ENCODE results near the gene LRP1. TPM values are rescaled to one million over a fixed set of nuclear protein-coding genes. Genes with fewer than 3 reads are reported as not detected.

The LRP1 gene
- polyA plus RNA-seq, 1 donor (not counting 4 experiments of a cell fraction or from before 2014, with no cell fraction given) = 4.9 TPM

DNA sequence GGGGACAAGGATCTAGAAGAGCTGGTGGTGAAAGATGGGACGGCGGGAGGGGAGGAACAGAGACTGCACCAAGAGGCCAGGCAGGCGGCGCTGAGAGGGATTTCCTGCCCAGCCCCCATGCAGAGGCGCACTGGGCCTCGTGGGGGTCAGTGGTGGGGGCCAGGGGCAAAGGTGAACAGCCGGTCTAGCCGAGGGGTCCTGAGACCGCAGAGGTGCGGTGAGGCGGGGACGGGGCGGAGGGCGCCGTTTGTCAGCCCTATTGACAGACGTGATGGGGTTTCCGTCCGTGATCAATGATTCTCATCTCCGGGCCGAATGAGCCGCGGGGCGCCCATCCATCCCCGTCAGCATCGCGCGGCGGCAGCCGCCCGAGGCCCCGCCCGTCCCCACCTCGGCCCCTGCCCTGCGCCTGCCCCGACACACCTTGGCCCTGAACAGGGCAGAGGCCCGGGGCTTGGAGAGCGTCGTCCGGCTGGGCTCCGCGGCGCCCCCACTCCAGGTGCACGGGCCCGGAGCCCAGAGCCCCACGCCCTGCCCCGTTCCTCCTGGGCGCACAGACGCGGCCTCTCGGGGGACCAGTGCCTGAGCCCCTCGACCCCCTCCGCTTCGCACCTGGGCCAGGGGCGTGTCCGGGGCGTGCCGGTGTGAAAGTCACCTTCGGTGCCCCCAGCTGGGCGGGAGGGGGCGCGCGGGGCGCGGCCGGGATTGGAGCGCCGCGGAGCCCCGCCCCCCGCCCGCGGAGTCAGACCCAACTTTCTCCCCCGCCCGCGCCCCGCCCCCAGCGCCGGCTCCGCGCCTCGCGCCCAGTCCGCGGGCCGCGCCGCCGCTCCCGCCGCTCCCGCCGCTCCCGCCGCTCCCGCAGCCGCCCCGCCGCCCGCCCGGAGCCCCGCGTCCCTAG is 88.0 kb downstream of the LRP1 start, which contains the start of gene NXPH4:
TSS of gene NXPH4 (plus strand) at position 781 of the 898 bp plus-strand sequence. CDS start 176 bp downstream, outside the sequence.
- TF ChIP-seq, protein P1, sequence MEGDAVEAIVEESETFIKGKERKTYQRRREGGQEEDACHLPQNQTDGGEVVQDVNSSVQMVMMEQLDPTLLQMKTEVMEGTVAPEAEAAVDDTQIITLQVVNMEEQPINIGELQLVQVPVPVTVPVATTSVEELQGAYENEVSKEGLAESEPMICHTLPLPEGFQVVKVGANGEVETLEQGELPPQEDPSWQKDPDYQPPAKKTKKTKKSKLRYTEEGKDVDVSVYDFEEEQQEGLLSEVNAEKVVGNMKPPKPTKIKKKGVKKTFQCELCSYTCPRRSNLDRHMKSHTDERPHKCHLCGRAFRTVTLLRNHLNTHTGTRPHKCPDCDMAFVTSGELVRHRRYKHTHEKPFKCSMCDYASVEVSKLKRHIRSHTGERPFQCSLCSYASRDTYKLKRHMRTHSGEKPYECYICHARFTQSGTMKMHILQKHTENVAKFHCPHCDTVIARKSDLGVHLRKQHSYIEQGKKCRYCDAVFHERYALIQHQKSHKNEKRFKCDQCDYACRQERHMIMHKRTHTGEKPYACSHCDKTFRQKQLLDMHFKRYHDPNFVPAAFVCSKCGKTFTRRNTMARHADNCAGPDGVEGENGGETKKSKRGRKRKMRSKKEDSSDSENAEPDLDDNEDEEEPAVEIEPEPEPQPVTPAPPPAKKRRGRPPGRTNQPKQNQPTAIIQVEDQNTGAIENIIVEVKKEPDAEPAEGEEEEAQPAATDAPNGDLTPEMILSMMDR (optimal IDR thresholded peaks at IDR 0.05 in 1 of 3, IDR thresholded peaks at IDR 0.05 in 1 of 3, conservative IDR thresholded peaks at IDR 0.05 in 1 of 3; ENCODE audit: extremely low read depth in 1 of 3, insufficient read depth in 2 of 3, low read length in 3 of 3) = no peak
- TF ChIP-seq EZH2 (IDR thresholded peaks at IDR 0.05; ENCODE audit: low read length) = no peak
- Histone ChIP-seq H3K4me1 (ENCODE audit: control insufficient read depth, extremely low read depth, insufficient read depth, low read length) (peaks cover 38% of the 10 kb centered on the region), H4K20me1 (ENCODE audit: control insufficient read depth, extremely low read depth, insufficient read depth, low read length) (no peaks in the 10 kb centered on the region), H3K27ac (ENCODE audit: control insufficient read depth, insufficient read depth, low read length) (no peak within 1 kb of the TSS), H2AFZ (ENCODE audit: control insufficient read depth, low read length) (peak within 1 kb of the TSS; percentile 56), H3K4me2 (ENCODE audit: control insufficient read depth, extremely low read depth, insufficient read depth, low read depth, low read length) (peak within 1 kb of the TSS; percentile 89), H3K9me3 (ENCODE audit: control insufficient read depth, low read depth, low read length) (no peaks in the 10 kb centered on the region), H3K9ac (ENCODE audit: control insufficient read depth, extremely low read depth, insufficient read depth, low read length) (peak within 1 kb of the TSS; percentile 47), H3K4me3 (ENCODE audit: control insufficient read depth in 2 of 3, extremely low read depth in 1 of 3, insufficient read depth in 2 of 3, low read depth in 1 of 3, low read length in 3 of 3) (peak within 1 kb of the TSS; percentile 46 to 73 (median 65)), H3K79me2 (ENCODE audit: control insufficient read depth, insufficient read depth, low read length) (no peaks in the 10 kb centered on the region), H3K9me1 (ENCODE audit: control insufficient read depth, extremely low read depth, insufficient read depth, low read length) (no peaks in the 10 kb centered on the region), H3K27me3 (ENCODE audit: control insufficient read depth, extremely low read depth, insufficient read depth, low read length) (peaks cover 53% of the 10 kb centered on the region), H3K36me3 (ENCODE audit: control insufficient read depth in 2 of 2, extremely low read depth in 1 of 2, insufficient read depth in 2 of 2, low read length in 2 of 2) (peaks cover 0 to 5% of the 10 kb centered on the region in 2 experiments)
- dilution Hi-C loops (cut with MboI; ENCODE audit: extremely low pct_ligation_motif_present, low sequenced_read_pairs) = no loop called here
- FAIRE-seq (no peak), DNase-seq (ENCODE audit: low read depth, low spot score) (no peak)

DNA sequence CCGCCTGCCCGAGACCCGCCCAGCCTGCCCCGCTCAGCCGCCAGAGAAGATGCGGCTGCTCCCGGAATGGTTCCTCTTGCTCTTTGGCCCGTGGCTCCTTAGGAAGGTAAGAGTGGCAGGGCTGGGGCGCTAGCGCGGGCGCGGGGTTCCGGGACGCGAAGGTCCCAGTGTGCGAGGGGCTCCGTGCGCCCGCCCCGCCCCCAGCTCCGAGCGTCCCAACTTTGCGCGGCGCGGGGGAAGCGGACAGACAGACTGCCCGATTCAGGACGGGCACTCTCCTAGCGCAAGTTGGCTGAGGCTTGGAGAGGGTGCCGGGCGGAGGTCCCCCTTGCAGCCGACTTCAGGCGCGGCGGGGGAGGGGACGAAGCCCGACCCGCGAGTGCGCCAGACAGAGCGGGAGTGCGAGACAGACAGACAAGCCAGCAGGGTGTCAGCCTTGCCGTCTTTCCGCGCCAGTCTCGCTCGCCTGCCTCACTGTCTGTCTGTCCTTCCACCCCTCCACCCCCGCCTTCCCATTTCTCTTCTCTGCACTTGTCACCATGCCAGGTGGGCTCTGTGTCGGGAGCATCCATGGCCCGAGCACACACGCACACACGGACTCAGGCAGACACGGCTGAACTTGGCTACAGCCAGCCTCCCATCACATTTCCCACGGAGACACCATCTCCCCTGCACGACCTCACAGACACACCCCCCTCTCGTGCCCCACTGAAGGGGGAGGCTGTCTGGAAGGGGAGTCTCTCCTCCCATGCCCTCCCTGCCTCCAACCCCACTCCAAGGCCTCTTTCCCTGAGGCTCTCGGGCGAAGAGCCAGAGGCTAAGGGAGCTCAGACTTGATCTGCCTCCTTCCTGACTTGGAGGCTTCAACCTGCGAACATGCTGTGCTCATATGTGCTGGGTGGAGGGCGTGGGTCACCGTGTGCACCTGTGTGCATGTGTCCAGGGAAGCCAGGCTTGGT is 88.9 kb downstream of the LRP1 start:
- H3K9me1 ChIP-seq (ENCODE audit: control insufficient read depth, extremely low read depth, insufficient read depth, low read length) = no peaks in the 10 kb centered on the region
- H2AFZ ChIP-seq (ENCODE audit: control insufficient read depth, low read length) = peak overlapping the region; percentile 56
- peaks cover 0 to 2% of the 10 kb centered on the region in 2 experiments for H3K36me3 ChIP-seq (ENCODE audit: control insufficient read depth in 2 of 2, extremely low read depth in 1 of 2, insufficient read depth in 2 of 2, low read length in 2 of 2)
- peak overlapping the region; percentile 47 for H3K9ac ChIP-seq (ENCODE audit: control insufficient read depth, extremely low read depth, insufficient read depth, low read length)
- H3K9me3 ChIP-seq (ENCODE audit: control insufficient read depth, low read depth, low read length) = no peaks in the 10 kb centered on the region
- TF ChIP-seq, protein P1 (optimal IDR thresholded peaks at IDR 0.05 in 1 of 3, IDR thresholded peaks at IDR 0.05 in 1 of 3, conservative IDR thresholded peaks at IDR 0.05 in 1 of 3; ENCODE audit: extremely low read depth in 1 of 3, insufficient read depth in 2 of 3, low read length in 3 of 3) = no peak
- TF ChIP-seq EZH2 (IDR thresholded peaks at IDR 0.05; ENCODE audit: low read length) = peak; percentile 58
- dilution Hi-C loops (cut with MboI; ENCODE audit: extremely low pct_ligation_motif_present, low sequenced_read_pairs) = no loop called here
- H3K4me3 ChIP-seq (ENCODE audit: control insufficient read depth in 2 of 3, extremely low read depth in 1 of 3, insufficient read depth in 2 of 3, low read depth in 1 of 3, low read length in 3 of 3) = peak overlapping the region; percentile 46 to 73 (median 65)
- H3K79me2 ChIP-seq (ENCODE audit: control insufficient read depth, insufficient read depth, low read length) = no peaks in the 10 kb centered on the region
- H4K20me1 ChIP-seq (ENCODE audit: control insufficient read depth, extremely low read depth, insufficient read depth, low read length) = no peaks in the 10 kb centered on the region
- H3K4me2 ChIP-seq (ENCODE audit: control insufficient read depth, extremely low read depth, insufficient read depth, low read depth, low read length) = peak overlapping the region; percentile 89
- H3K27ac ChIP-seq (ENCODE audit: control insufficient read depth, insufficient read depth, low read length) = no peak overlapping the region
- H3K4me1 ChIP-seq (ENCODE audit: control insufficient read depth, extremely low read depth, insufficient read depth, low read length) = peaks cover 38% of the 10 kb centered on the region
- H3K27me3 ChIP-seq (ENCODE audit: control insufficient read depth, extremely low read depth, insufficient read depth, low read length) = peaks cover 61% of the 10 kb centered on the region
- FAIRE-seq = no peak
- no peak for DNase-seq (ENCODE audit: low read depth, low spot score)
